SK-N-SH (cell line): ENCODE data around the gene CELF2.

Source experiments
- CHD2 ChIP-seq: fragments of 150-350 bp; IDR thresholded peaks from 2 replicates; pipeline ENCODE4 v1.6.1; 2018; ENCODE audit warnings: low read length; ENCODE audit not compliant: partially characterized antibody
- CTCF ChIP-seq: fragments of 200-600 bp; sonication (generic); IDR thresholded peaks from 2 replicates; pipeline ENCODE4 v1.6.1; 2017; ENCODE audit warnings: antibody characterized with exemption, mild to moderate bottlenecking, moderate library complexity
- EZH2phosphoT487 ChIP-seq: fragments of 200-600 bp; sonication (generic); IDR thresholded peaks from 2 replicates; pipeline ENCODE4 v1.6.1; 2017; ENCODE audit warnings: low read depth, mixed run types, mild to moderate bottlenecking, antibody characterized with exemption, moderate library complexity, borderline replicate concordance
- GABPA ChIP-seq: IDR thresholded peaks from 2 replicates; pipeline ENCODE4 v1.4.0; 2012; ENCODE audit warnings: low read depth, mild to moderate bottlenecking
- IRF3 ChIP-seq: fragments of 150-350 bp; IDR thresholded peaks from 2 replicates; pipeline ENCODE4 v1.6.1; 2016; ENCODE audit warnings: mild to moderate bottlenecking, low read depth, low read length
- NFIC ChIP-seq: IDR thresholded peaks from 2 replicates; pipeline ENCODE4 v1.4.0; 2012; ENCODE audit warnings: borderline replicate concordance
- RAD21 ChIP-seq: IDR thresholded peaks from 2 replicates; pipeline ENCODE4 v1.6.1; 2012; ENCODE audit warnings: mild to moderate bottlenecking, low read length
- SIN3A ChIP-seq: IDR thresholded peaks from 2 replicates; pipeline ENCODE4 v1.6.1; 2012; ENCODE audit warnings: low read depth, mild to moderate bottlenecking, low read length, moderate library complexity, borderline replicate concordance
- SMC3 ChIP-seq: IDR thresholded peaks from 2 replicates; pipeline ENCODE4 v1.6.1; 2012; ENCODE audit warnings: low read depth, low read length, improper control_type of control experiment
- TEAD4 ChIP-seq: IDR thresholded peaks from 2 replicates; pipeline ENCODE4 v1.4.0; 2012; ENCODE audit warnings: mild to moderate bottlenecking, borderline replicate concordance; ENCODE audit not compliant: insufficient read depth
- USF2 ChIP-seq: fragments of 150-350 bp; IDR thresholded peaks from 2 replicates; pipeline ENCODE4 v1.6.1; 2017; ENCODE audit warnings: antibody characterized with exemption, low read length, low read depth, borderline replicate concordance
- YY1 ChIP-seq: IDR thresholded peaks from 2 replicates; pipeline ENCODE4 v1.4.0; 2012; ENCODE audit warnings: low read depth, mild to moderate bottlenecking
- TF ChIP-seq, protein P1 (sequence below): IDR thresholded peaks from 2 replicates; pipeline ENCODE4 v1.4.0; 2012; ENCODE audit warnings: low read depth

DNA sequence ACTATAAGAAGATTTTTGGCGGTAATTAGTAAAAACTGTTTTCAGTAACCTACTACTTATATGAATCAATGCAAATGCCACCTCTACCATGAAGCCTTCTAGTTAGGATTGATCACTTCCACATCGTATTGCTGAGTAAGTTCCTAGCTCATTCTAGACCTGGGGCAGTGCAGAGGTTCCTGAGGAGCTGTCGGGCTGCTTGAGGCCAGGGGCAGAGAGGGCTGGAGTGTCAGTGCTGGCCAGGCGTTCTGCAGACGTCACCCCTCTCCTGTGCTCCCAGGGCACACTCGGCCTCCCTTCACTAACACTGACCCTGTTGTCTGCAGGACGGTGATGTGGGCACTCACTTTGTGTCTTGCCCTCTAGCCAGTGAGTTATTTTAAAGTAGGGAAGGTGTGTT lies 275.7 kb downstream of the CELF2 start:
- TF ChIP-seq, protein P1, sequence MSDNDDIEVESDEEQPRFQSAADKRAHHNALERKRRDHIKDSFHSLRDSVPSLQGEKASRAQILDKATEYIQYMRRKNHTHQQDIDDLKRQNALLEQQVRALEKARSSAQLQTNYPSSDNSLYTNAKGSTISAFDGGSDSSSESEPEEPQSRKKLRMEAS, result no peak
- TF ChIP-seq CTCF (no peak), TEAD4 (no peak), RAD21 (no peak), IRF3 (no peak), GABPA (no peak), SIN3A (no peak), YY1 (no peak), SMC3 (no peak), EZH2phosphoT487 (no peak), USF2 (no peak), CHD2 (no peak), NFIC (no peak)
